Measurements from ENCODE around the gene YWHAG. TPM values are rescaled to one million over a fixed set of nuclear protein-coding genes. Genes with fewer than 3 reads are reported as not detected.

The YWHAG gene
- total and polyA plus RNA-seq, 9 of the 15 experiments (the other 6 are each of a cell fraction or from before 2014, with no cell fraction given): 30.4 to 246 (median 94.5) TPM

DNA sequence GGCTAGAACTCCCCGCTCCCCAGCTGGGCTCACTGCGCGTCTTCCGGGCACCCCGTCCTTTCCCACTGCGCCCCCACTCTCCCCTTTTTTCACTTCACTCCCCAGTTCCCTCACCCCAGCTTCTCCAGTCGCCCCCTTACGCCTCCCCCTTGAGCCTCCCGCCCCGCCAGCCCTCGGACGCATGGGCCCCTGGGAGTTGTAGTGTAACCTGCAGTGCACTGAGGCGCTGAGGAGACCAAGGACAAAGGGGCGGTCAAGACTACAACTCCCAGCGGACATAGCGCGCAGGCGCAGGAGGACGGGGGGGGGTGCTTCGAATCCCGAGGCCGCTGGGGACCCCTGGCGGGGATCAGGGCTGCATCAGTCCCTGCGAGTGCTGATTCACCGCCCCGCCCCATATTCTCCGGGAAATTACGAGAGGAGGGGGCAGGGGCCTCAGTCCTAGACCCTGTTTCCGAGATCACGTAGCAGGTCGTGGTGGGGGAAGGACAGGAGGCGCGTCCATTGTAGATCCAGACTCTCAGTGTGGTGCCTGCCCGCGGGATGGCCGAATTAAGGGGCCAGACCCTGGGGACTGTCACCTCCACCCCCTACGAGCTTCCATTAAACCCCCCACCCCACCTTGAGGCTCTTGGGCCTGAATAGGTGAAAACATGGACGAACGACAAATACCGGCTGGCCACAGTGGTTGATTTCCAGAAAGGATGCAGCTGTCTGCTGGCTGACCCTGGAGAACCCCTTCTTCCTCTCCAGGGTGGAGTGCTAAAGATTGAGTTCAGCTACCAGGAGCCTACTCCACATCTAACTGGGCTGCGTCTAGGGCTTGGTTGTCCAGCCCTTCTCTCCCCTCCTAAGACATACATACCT lies 553 bp upstream of the YWHAG start (continued):
- TF ChIP-seq ARID3A (IDR thresholded peaks at IDR 0.05; ENCODE audit: borderline replicate concordance, low read depth, low read length) (peak; percentile 88; the same call in 1 of the 2 replicates), ZNF76 (CRISPR knock-in tag; IDR thresholded peaks at IDR 0.05; ENCODE audit: borderline replicate concordance) (peak; percentile 65; the same call in 1 of the 2 replicates), GTF2A2 (tag; IDR thresholded peaks at IDR 0.05) (no peak), E2F1 (CRISPR knock-in tag; IDR thresholded peaks at IDR 0.05) (0 out of 2 replicates have a peak, but pooled peaks have one; percentile 56), ZFX (CRISPR knock-in tag; IDR thresholded peaks at IDR 0.05) (peak; percentile 58; the same call in 1 of the 2 replicates), TAF7 (tag; IDR thresholded peaks at IDR 0.05) (peak; percentile 55; the same call in 1 of the 2 replicates), MNT (conservative IDR thresholded peaks at IDR 0.05) (peak in 1 of 2 experiments; percentile 42; a peak in 2 of 4 replicates), HDAC3 (IDR thresholded peaks at IDR 0.05; ENCODE audit: borderline replicate concordance, partially characterized antibody) (no peak), MAFK (IDR thresholded peaks at IDR 0.05; ENCODE audit: low read length) (peak; percentile 66; the same call in 1 of the 2 replicates), ZBTB49 (CRISPR knock-in tag; IDR thresholded peaks at IDR 0.05; ENCODE audit: borderline replicate concordance) (no peak), ZNF311 (CRISPR knock-in tag; IDR thresholded peaks at IDR 0.05) (no peak), ATF7 (IDR thresholded peaks at IDR 0.05) (peak; percentile 59)
- TF ChIP-seq, protein P1, sequence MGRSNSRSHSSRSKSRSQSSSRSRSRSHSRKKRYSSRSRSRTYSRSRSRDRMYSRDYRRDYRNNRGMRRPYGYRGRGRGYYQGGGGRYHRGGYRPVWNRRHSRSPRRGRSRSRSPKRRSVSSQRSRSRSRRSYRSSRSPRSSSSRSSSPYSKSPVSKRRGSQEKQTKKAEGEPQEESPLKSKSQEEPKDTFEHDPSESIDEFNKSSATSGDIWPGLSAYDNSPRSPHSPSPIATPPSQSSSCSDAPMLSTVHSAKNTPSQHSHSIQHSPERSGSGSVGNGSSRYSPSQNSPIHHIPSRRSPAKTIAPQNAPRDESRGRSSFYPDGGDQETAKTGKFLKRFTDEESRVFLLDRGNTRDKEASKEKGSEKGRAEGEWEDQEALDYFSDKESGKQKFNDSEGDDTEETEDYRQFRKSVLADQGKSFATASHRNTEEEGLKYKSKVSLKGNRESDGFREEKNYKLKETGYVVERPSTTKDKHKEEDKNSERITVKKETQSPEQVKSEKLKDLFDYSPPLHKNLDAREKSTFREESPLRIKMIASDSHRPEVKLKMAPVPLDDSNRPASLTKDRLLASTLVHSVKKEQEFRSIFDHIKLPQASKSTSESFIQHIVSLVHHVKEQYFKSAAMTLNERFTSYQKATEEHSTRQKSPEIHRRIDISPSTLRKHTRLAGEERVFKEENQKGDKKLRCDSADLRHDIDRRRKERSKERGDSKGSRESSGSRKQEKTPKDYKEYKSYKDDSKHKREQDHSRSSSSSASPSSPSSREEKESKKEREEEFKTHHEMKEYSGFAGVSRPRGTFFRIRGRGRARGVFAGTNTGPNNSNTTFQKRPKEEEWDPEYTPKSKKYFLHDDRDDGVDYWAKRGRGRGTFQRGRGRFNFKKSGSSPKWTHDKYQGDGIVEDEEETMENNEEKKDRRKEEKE (IDR thresholded peaks at IDR 0.05; ENCODE audit: borderline replicate concordance in 1 of 2, control insufficient read depth in 1 of 2, low read depth in 2 of 2, low read length in 1 of 2): peak in 1 of 2 experiments; percentile 61; a peak in 1 of 4 replicates
